Mesodermal cell (in vitro differentiated cells): ENCODE data around the gene ANTXRL.

Experiments
- H3K27ac ChIP-seq: 2 replicates; pipeline ENCODE4 v1.7.0; 2013; ENCODE audit warnings: mild to moderate bottlenecking, low read depth, low read length, moderate library complexity; ENCODE audit not compliant: severe bottlenecking
- H3K36me3 ChIP-seq: 2 replicates; pipeline ENCODE4 v1.7.1; 2013; ENCODE audit warnings: mild to moderate bottlenecking, low read length, moderate library complexity; ENCODE audit not compliant: control insufficient read depth, insufficient read depth
- H3K4me1 ChIP-seq: one replicate; pipeline ENCODE4 v1.7.1; 2013; ENCODE audit warnings: mild to moderate bottlenecking, low read length; ENCODE audit not compliant: insufficient read depth, control insufficient read depth, poor library complexity, severe bottlenecking
- H3K4me3 ChIP-seq: 2 replicates; pipeline ENCODE4 v1.7.0; 2013; ENCODE audit warnings: low read length, control low read depth, mild to moderate bottlenecking; ENCODE audit not compliant: insufficient read depth, poor library complexity, severe bottlenecking; ENCODE audit errors: extremely low read depth
- H3K9me3 ChIP-seq: 2 replicates; pipeline ENCODE4 v1.7.1; 2013; ENCODE audit warnings: mild to moderate bottlenecking, low read length, moderate library complexity; ENCODE audit not compliant: control insufficient read depth
- WGBS, 2 experiments: methylation state at CpG; one replicate each; pipeline ENCODE4 v1.1.5; 2013; ENCODE audit warnings: missing lambda C conversion rate in 2 of 2; ENCODE audit not compliant: insufficient coverage in 2 of 2; 5-methylcytosine and 5-hydroxymethylcytosine counted together

The ANTXRL gene

GRCh38 chr10:46282842-46283574 lies 3.8 kb upstream of the ANTXRL start:
- Histone ChIP-seq H3K9me3 (no peaks in the 10 kb centered on the region), H3K27ac (no peak overlapping the region), H3K4me3 (peak overlapping the region; percentile 36), H3K36me3 (no peaks in the 10 kb centered on the region), H3K4me1 (peaks cover 5% of the 10 kb centered on the region)
- WGBS, 2 experiments, result 11 to 12% methylated on average over 33 to 34 of the region's 51 CpGs

- WGBS, 2 experiments, result 32 to 33% methylated on average over 4 to 6 of the region's 6 CpGs
- no peak overlapping the region for H3K27ac ChIP-seq
Observed at GRCh38 chr10:46283580-46284285, 3.1 kb upstream of the ANTXRL start.

GRCh38 chr10:46284286-46285229 lies 2.2 kb upstream of the ANTXRL start:
- no peaks in the 10 kb centered on the region for H3K9me3 ChIP-seq
- H3K27ac ChIP-seq, result no peak overlapping the region
- H3K4me1 ChIP-seq, result peaks cover 5% of the 10 kb centered on the region
- peak overlapping the region; percentile 56 for H3K4me3 ChIP-seq
- WGBS, 2 experiments, result 1% methylated on average over 67 to 75 of the region's 82 CpGs
- no peaks in the 10 kb centered on the region for H3K36me3 ChIP-seq

More at GRCh38 chr10:46283580-46284285, 3.1 kb upstream of the ANTXRL start:
- H3K4me1 ChIP-seq, result peaks cover 5% of the 10 kb centered on the region
- H3K9me3 ChIP-seq, result no peaks in the 10 kb centered on the region
- H3K36me3 ChIP-seq, result no peaks in the 10 kb centered on the region
- peak overlapping the region; percentile 56 for H3K4me3 ChIP-seq

GRCh38 chr10:46285300-46285699 lies 1.5 kb upstream of the ANTXRL start:
- WGBS, 2 experiments, result 22 to 35% methylated on average over 2 of the region's 3 CpGs
- H3K9me3 ChIP-seq, result no peaks in the 10 kb centered on the region
- no peaks in the 10 kb centered on the region for H3K36me3 ChIP-seq
- H3K4me3 ChIP-seq, result peak overlapping the region; percentile 56
- H3K4me1 ChIP-seq, result peaks cover 5% of the 10 kb centered on the region
- H3K27ac ChIP-seq, result no peak overlapping the region

- no peak overlapping the region for H3K27ac ChIP-seq
- H3K4me3 ChIP-seq, result no peak overlapping the region
- H3K9me3 ChIP-seq, result no peaks in the 10 kb centered on the region
- no peaks in the 10 kb centered on the region for H3K36me3 ChIP-seq
- WGBS, 2 experiments, result 84 to 90% methylated on average over 5 of the region's 5 CpGs
- peaks cover 5% of the 10 kb centered on the region for H3K4me1 ChIP-seq
Observed at GRCh38 chr10:46285966-46286620, 704 bp upstream of the ANTXRL start.

- 90 to 93% methylated on average over 6 to 7 of the region's 7 CpGs for WGBS, 2 experiments
- Histone ChIP-seq H3K4me3 (no peak overlapping the region), H3K36me3 (no peaks in the 10 kb centered on the region), H3K27ac (no peak overlapping the region), H3K9me3 (no peaks in the 10 kb centered on the region), H3K4me1 (peaks cover 2% of the 10 kb centered on the region)
Observed at GRCh38 chr10:46287846-46288477, 1.2 kb downstream of the ANTXRL start.

GRCh38 chr10:46288601-46289206 lies 1.9 kb downstream of the ANTXRL start:
- Histone ChIP-seq H3K9me3 (no peaks in the 10 kb centered on the region), H3K36me3 (no peaks in the 10 kb centered on the region), H3K4me3 (no peak overlapping the region), H3K27ac (no peak overlapping the region), H3K4me1 (peaks cover 2% of the 10 kb centered on the region)
- 89 to 91% methylated on average over 5 of the region's 6 CpGs for WGBS, 2 experiments

- Histone ChIP-seq H3K4me1 (peaks cover 2% of the 10 kb centered on the region), H3K4me3 (no peak overlapping the region), H3K9me3 (no peaks in the 10 kb centered on the region), H3K36me3 (no peaks in the 10 kb centered on the region), H3K27ac (no peak overlapping the region)
- 94 to 95% methylated on average over 5 to 6 of the region's 7 CpGs for WGBS, 2 experiments
Observed at GRCh38 chr10:46289209-46289810, 2.5 kb downstream of the ANTXRL start.

- no peaks in the 10 kb centered on the region for H3K36me3 ChIP-seq
- no peaks in the 10 kb centered on the region for H3K9me3 ChIP-seq
- WGBS, 2 experiments, result 93 to 97% methylated on average over 13 to 14 of the region's 15 CpGs
- H3K27ac ChIP-seq, result no peak overlapping the region
- no peak overlapping the region for H3K4me3 ChIP-seq
- H3K4me1 ChIP-seq, result peaks cover 5% of the 10 kb centered on the region
Observed at GRCh38 chr10:46290101-46290886, 3.5 kb downstream of the ANTXRL start.
